Lower leg skin (tissue), 3 donors: ENCODE results near the gene SERTM1.

Experiments used
- POLR2A ChIP-seq, 2 donors: fragments of 450-650 bp; IDR thresholded peaks; one replicate each; pipeline ENCODE4 v1.6.1; 2016 to 2017; ENCODE audit warnings: antibody characterized with exemption in 2 of 2, mild to moderate bottlenecking in 1 of 2, moderate library complexity in 1 of 2
- TF ChIP-seq, protein P1 (sequence below), 3 donors: fragments of 450-650 bp; IDR thresholded peaks; one replicate each; pipeline ENCODE4 v1.5.1; 2016; ENCODE audit warnings: antibody characterized with exemption in 3 of 3, mild to moderate bottlenecking in 3 of 3, moderate library complexity in 2 of 3

DNA sequence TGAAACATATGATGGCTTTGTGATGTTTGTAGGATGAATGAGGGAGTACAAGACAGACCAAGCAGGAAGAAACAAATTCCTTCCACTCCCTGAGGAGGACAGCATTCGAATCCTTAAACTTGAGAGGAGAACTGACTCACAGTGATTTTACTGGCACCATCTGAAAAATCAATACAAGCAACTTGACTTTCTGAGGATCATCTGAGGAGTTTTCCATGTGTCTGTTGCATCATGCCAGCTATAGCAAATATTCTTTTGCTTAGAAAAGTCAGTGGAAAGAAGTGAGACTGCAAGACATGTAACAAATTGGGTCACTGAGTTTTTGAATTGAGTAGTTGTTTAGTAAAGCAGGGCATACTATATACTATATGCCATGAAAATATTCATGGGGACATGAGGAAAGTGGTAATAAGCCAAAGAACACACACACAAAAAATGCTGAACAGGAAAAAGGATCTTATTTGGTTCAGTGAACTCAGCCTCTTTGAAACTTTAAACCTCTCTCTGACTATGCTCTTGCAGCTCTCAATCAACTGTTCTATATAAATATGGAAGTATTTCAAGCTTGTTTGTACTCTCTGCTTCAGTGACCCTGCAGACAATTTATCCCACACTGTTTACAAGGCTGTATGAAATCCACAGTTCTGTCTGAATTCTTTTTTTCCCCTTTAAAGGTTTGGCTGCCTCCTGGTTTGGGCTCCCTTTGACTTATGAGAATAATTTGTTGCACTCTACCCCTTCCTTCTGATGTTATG lies 35.5 kb downstream of the SERTM1 start:
- TF ChIP-seq, protein P1, sequence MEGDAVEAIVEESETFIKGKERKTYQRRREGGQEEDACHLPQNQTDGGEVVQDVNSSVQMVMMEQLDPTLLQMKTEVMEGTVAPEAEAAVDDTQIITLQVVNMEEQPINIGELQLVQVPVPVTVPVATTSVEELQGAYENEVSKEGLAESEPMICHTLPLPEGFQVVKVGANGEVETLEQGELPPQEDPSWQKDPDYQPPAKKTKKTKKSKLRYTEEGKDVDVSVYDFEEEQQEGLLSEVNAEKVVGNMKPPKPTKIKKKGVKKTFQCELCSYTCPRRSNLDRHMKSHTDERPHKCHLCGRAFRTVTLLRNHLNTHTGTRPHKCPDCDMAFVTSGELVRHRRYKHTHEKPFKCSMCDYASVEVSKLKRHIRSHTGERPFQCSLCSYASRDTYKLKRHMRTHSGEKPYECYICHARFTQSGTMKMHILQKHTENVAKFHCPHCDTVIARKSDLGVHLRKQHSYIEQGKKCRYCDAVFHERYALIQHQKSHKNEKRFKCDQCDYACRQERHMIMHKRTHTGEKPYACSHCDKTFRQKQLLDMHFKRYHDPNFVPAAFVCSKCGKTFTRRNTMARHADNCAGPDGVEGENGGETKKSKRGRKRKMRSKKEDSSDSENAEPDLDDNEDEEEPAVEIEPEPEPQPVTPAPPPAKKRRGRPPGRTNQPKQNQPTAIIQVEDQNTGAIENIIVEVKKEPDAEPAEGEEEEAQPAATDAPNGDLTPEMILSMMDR (IDR thresholded peaks at IDR 0.05): no peak
- TF ChIP-seq POLR2A (IDR thresholded peaks at IDR 0.05): no peak
